ENCODE measurements around the gene INPP5K.

INPP5K gene

GRCh38 chr17:1555651-1556471 is 39.4 kb upstream of the INPP5K start:
- DNase-seq (ENCODE audit: low spot score): peak; percentile 57
- in situ Hi-C loops (cut with MboI; ENCODE audit: low sequenced_read_pairs, unreplicated experiment): no loop called here
- no peak for TF ChIP-seq CTCF (IDR thresholded peaks at IDR 0.05; ENCODE audit: borderline replicate concordance, control extremely low read depth, extremely low read depth, insufficient read depth, missing control alignments)

- no peak for DNase-seq (ENCODE audit: low spot score)
- in situ Hi-C loops (cut with MboI; ENCODE audit: low sequenced_read_pairs, unreplicated experiment): no loop called here
- no peak for TF ChIP-seq CTCF (IDR thresholded peaks at IDR 0.05; ENCODE audit: borderline replicate concordance, control extremely low read depth, extremely low read depth, insufficient read depth, missing control alignments)
Measured at GRCh38 chr17:1554751-1555540, 38.5 kb upstream of the INPP5K start.

- no peak for DNase-seq (ENCODE audit: low spot score)
- in situ Hi-C loops (cut with MboI; ENCODE audit: low sequenced_read_pairs, unreplicated experiment): no loop called here
- TF ChIP-seq CTCF (IDR thresholded peaks at IDR 0.05; ENCODE audit: borderline replicate concordance, control extremely low read depth, extremely low read depth, insufficient read depth, missing control alignments): no peak
Measured at GRCh38 chr17:1553354-1554266, 37.2 kb upstream of the INPP5K start.

- in situ Hi-C loops (cut with MboI; ENCODE audit: low sequenced_read_pairs, unreplicated experiment): no loop called here
- peak; percentile 54 for DNase-seq (ENCODE audit: low spot score)
- no peak for TF ChIP-seq CTCF (IDR thresholded peaks at IDR 0.05; ENCODE audit: borderline replicate concordance, control extremely low read depth, extremely low read depth, insufficient read depth, missing control alignments)
Measured at GRCh38 chr17:1552932-1553331, 36.5 kb upstream of the INPP5K start.

- DNase-seq (ENCODE audit: low spot score): no peak
- TF ChIP-seq CTCF (IDR thresholded peaks at IDR 0.05; ENCODE audit: borderline replicate concordance, control extremely low read depth, extremely low read depth, insufficient read depth, missing control alignments): no peak
- in situ Hi-C loops (cut with MboI; ENCODE audit: low sequenced_read_pairs, unreplicated experiment): no loop called here
Measured at GRCh38 chr17:1551741-1552140, 35.3 kb upstream of the INPP5K start.

GRCh38 chr17:1548032-1548431 is 31.6 kb upstream of the INPP5K start:
- in situ Hi-C loops (cut with MboI; ENCODE audit: low sequenced_read_pairs, unreplicated experiment): no loop called here
- no peak for DNase-seq (ENCODE audit: low spot score)
- no peak for TF ChIP-seq CTCF (IDR thresholded peaks at IDR 0.05; ENCODE audit: borderline replicate concordance, control extremely low read depth, extremely low read depth, insufficient read depth, missing control alignments)
